Chondrocyte (in vitro differentiated cells): ENCODE results near the gene C1orf198. TPM values are rescaled to one million over a fixed set of nuclear protein-coding genes. Genes with fewer than 3 reads are reported as not detected.

ENCODE experiments used
- DNase-seq: peaks from one replicate; pipeline ENCODE4 v3.0.0; 2021; ENCODE audit warnings: mixed read lengths, low spot score
- H3K27ac Mint-ChIP-seq: one replicate; pipeline ENCODE4 v1.8.0; 2021; ENCODE audit warnings: mild to moderate bottlenecking, moderate library complexity, mixed read lengths; ENCODE audit not compliant: unreplicated experiment
- H3K27me3 Mint-ChIP-seq: 2 replicates; pipeline ENCODE4 v1.8.0; 2021; ENCODE audit warnings: low read depth, mixed read lengths
- H3K36me3 Mint-ChIP-seq: 2 replicates; pipeline ENCODE4 v1.8.0; 2021; ENCODE audit warnings: low read depth, mixed read lengths
- H3K4me1 Mint-ChIP-seq: 2 replicates; pipeline ENCODE4 v1.8.0; 2021; ENCODE audit warnings: low read depth, mild to moderate bottlenecking, mixed read lengths
- H3K4me3 Mint-ChIP-seq: one replicate; pipeline ENCODE4 v1.8.0; 2021; ENCODE audit warnings: mild to moderate bottlenecking, moderate library complexity, mixed read lengths; ENCODE audit not compliant: unreplicated experiment
- H3K9me3 Mint-ChIP-seq: 2 replicates; pipeline ENCODE4 v1.8.0; 2021; ENCODE audit warnings: low read depth, mixed read lengths
- total RNA-seq: library from RNA; stranded (reverse); gene quantifications from 3 replicates; pipeline ENCODE4 v1.2.1, GENCODE V29; 2021
- TF ChIP-seq, protein P1 (sequence below): fragments of 200-600 bp; sonication (generic); IDR thresholded peaks from 2 replicates; pipeline ENCODE4 v1.5.0; 2021; ENCODE audit warnings: antibody characterized with exemption, mild to moderate bottlenecking, moderate library complexity

C1orf198 gene
- total RNA-seq, 1 donor from 2014 or later = 505 TPM

DNA sequence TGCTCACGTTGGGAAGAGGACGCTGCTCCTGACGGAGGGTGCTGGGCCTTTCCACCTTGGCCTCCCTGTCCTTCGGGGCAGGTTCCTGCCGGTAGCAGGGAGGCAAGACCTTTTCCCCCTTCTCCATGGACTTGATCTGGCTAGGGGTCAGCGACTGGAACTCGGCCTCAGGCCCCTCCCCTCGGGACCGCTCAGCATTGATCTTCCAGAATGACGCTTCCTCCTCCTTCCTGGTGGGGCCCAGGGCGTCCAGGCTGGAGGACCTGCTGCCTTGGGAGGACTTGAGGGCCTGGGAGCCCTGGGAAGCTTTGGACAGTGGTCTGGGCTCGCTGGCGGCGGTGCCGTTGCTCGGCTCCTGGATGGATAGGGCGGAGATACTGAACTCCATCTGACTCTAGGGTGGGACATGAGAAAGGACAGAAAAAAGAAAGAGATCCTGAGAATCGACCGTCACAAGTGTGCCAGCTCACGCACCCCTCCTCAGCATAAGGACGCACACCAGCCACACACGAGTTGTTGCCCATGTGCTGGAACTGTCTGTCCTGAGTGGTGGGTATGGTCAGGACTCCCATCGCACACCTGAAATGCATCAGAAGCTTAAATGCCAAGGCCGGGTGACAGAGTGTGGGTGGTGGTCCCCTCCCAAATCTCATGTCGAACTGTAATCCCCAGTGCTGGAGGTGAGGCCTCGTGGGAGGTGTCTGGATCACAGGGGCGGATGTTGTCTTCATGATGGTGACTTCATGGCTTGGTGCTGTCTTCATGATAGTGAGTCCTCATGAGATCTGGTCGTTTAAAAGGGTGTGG is 24.6 kb downstream of the C1orf198 start:
- Mint-ChIP-seq H3K4me3 (no peak overlapping the region), H3K36me3 (peaks cover 75% of the 10 kb centered on the region), H3K4me1 (peaks cover 96% of the 10 kb centered on the region), H3K27me3 (no peaks in the 10 kb centered on the region), H3K9me3 (no peaks in the 10 kb centered on the region), H3K27ac (peak overlapping the region; percentile 87)
- DNase-seq = peak; percentile 57
- TF ChIP-seq, protein P1, sequence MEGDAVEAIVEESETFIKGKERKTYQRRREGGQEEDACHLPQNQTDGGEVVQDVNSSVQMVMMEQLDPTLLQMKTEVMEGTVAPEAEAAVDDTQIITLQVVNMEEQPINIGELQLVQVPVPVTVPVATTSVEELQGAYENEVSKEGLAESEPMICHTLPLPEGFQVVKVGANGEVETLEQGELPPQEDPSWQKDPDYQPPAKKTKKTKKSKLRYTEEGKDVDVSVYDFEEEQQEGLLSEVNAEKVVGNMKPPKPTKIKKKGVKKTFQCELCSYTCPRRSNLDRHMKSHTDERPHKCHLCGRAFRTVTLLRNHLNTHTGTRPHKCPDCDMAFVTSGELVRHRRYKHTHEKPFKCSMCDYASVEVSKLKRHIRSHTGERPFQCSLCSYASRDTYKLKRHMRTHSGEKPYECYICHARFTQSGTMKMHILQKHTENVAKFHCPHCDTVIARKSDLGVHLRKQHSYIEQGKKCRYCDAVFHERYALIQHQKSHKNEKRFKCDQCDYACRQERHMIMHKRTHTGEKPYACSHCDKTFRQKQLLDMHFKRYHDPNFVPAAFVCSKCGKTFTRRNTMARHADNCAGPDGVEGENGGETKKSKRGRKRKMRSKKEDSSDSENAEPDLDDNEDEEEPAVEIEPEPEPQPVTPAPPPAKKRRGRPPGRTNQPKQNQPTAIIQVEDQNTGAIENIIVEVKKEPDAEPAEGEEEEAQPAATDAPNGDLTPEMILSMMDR = no peak

DNA sequence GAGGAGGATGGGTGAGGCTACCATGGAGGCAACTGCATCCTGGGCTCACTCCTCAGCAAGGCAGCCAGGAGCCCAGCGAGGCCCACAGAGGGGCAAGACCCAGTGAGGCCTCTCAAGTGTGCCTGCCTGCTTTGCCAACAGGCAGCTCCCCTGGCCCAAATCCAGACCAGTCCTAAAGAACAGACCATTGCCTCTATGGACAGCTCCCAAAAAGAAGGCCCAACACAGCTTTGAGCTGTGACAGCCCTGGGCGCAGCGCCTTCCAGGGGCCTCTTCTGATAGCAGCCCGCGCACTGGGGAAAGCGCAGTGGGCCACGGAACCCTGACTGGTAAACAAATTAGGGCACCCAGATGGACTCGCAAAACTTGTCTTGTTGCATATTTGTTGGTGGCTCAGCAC is 25.5 kb downstream of the C1orf198 start:
- H3K9me3 Mint-ChIP-seq = no peaks in the 10 kb centered on the region
- TF ChIP-seq, protein P1 = no peak
- peaks cover 77% of the 10 kb centered on the region for H3K36me3 Mint-ChIP-seq
- DNase-seq = no peak
- no peak overlapping the region for H3K4me3 Mint-ChIP-seq
- H3K27me3 Mint-ChIP-seq = no peaks in the 10 kb centered on the region
- peak overlapping the region; percentile 78 for H3K27ac Mint-ChIP-seq
- peaks cover 92% of the 10 kb centered on the region for H3K4me1 Mint-ChIP-seq

DNA sequence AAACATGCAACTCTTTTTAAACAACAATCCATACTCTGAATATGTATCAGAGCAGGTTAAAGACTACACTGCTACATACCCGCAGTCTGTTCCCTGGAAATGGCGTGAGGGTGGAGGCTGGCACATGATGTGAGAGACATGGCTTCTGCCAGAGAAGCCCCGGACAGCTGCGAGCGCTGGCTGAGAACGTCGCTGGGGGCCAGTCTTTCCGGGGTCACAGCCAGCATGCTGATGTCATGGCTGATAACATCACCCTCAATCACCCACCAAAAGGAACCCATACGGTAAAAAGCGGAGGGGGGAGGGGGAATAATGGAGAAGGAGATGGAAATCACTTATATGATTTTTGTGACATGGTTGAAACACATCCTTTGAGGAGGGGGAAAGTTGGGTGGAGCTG is 29.1 kb downstream of the C1orf198 start:
- H3K9me3 Mint-ChIP-seq = no peaks in the 10 kb centered on the region
- no peak overlapping the region for H3K4me3 Mint-ChIP-seq
- peaks cover 80% of the 10 kb centered on the region for H3K36me3 Mint-ChIP-seq
- DNase-seq = no peak
- TF ChIP-seq, protein P1 = no peak
- peak overlapping the region; percentile 32 for H3K27ac Mint-ChIP-seq
- H3K27me3 Mint-ChIP-seq = no peaks in the 10 kb centered on the region
- H3K4me1 Mint-ChIP-seq = peaks cover 88% of the 10 kb centered on the region

DNA sequence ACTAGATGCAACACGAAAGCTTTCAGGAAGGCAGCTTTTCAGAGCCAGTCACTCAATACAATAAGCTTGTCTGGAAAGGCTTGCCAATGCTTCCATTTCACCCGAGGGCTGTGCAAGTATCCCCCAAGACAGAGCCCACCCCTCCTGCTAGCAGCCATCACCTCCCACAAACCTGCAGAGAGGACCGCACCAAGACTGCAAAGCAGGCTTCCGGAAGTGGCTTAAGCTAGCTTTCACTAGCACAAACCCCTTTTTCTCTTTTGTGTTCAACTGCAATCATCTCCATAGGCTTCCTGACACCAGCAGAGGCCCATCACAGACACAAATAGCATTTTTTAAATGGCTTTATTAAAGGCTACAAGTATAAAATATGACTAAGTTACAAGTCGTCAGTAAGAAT is 31.5 kb downstream of the C1orf198 start:
- TF ChIP-seq, protein P1 = no peak
- no peak overlapping the region for H3K4me3 Mint-ChIP-seq
- H3K27ac Mint-ChIP-seq = no peak overlapping the region
- H3K36me3 Mint-ChIP-seq = peaks cover 65% of the 10 kb centered on the region
- H3K9me3 Mint-ChIP-seq = peaks cover 4% of the 10 kb centered on the region
- no peaks in the 10 kb centered on the region for H3K27me3 Mint-ChIP-seq
- peaks cover 88% of the 10 kb centered on the region for H3K4me1 Mint-ChIP-seq
- no peak for DNase-seq

DNA sequence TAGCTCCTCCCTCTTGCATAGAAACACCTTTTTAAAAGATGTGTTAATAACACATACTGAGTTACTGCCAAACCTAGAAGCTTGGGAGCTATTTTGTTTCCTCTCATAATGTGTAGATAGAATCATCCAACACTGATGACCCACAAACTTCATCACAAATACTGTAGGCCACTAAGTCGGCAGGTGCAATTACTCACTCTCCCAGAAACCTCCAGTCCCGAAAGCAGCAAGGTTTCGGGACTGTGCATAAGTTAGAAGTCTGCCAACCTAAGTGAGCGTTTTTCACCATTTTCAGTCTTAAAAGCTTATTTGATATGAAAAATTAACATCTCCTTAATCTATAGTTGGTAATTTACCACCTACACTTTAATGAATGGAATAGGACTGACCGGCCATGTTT is 32.0 kb downstream of the C1orf198 start:
- Mint-ChIP-seq H3K27me3 (no peaks in the 10 kb centered on the region), H3K9me3 (peaks cover 4% of the 10 kb centered on the region), H3K4me3 (no peak overlapping the region), H3K36me3 (peaks cover 60% of the 10 kb centered on the region), H3K27ac (no peak overlapping the region), H3K4me1 (peaks cover 87% of the 10 kb centered on the region)
- TF ChIP-seq, protein P1 = no peak
- no peak for DNase-seq
